Measurements from ENCODE around the gene LSM11.
"Not testable (repeated sequence)": the region's sequence is repeated elsewhere in the genome, so short reads cannot be mapped to it uniquely, and the experiment has no call there.

LSM11 gene

DNA sequence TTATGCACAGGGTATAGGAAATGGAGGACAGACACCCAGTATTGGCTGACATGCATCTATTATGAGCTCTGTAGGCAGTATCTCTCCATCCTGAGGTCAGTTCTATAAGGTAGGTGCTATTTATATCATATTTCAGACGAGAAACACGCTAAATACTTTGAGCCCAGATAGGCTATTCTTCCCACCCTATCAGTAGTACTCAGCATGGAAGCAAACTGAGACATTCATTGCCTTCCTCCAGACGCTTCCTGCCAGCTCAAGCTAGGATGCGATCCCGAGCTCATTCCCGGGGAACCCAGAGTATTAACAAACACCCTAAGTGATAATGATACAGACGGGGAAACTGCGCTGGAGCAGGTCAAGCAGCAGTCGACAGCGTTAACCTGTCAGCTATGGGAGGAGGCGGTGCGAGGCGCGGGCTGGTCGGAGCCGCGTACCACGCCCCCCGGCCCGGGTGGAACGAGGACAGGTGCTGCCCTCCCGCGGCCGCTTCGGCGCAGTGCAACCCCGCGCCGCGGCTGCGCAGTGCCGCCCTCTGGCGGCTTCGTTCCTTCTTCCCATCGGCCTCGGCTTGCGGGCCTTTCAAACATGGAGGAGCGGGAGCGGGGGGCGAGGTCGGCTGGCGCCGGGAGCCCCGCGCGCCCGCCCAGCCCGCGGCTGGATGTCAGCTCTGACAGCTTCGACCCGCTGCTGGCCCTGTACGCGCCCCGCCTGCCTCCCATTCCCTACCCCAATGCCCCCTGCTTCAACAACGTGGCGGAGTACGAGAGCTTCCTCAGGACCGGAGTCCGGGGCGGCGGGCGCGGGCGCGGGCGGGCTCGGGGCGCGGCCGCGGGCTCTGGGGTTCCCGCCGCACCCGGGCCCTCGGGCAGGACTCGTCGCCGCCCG lies at the start of gene LSM11:
Gene LSM11, plus strand, starts transcription at position 550 of the 888 bp plus-strand sequence. Its CDS starts 39 bp downstream, at position 589.
- TF ChIP-seq, protein P1, sequence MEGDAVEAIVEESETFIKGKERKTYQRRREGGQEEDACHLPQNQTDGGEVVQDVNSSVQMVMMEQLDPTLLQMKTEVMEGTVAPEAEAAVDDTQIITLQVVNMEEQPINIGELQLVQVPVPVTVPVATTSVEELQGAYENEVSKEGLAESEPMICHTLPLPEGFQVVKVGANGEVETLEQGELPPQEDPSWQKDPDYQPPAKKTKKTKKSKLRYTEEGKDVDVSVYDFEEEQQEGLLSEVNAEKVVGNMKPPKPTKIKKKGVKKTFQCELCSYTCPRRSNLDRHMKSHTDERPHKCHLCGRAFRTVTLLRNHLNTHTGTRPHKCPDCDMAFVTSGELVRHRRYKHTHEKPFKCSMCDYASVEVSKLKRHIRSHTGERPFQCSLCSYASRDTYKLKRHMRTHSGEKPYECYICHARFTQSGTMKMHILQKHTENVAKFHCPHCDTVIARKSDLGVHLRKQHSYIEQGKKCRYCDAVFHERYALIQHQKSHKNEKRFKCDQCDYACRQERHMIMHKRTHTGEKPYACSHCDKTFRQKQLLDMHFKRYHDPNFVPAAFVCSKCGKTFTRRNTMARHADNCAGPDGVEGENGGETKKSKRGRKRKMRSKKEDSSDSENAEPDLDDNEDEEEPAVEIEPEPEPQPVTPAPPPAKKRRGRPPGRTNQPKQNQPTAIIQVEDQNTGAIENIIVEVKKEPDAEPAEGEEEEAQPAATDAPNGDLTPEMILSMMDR (IDR thresholded peaks at IDR 0.05; ENCODE audit: insufficient read depth, missing control alignments): peak; percentile 94
- FAIRE-seq (no peak), DNase-seq (ENCODE audit: insufficient read length, low spot score) (peak; percentile 86)

DNA sequence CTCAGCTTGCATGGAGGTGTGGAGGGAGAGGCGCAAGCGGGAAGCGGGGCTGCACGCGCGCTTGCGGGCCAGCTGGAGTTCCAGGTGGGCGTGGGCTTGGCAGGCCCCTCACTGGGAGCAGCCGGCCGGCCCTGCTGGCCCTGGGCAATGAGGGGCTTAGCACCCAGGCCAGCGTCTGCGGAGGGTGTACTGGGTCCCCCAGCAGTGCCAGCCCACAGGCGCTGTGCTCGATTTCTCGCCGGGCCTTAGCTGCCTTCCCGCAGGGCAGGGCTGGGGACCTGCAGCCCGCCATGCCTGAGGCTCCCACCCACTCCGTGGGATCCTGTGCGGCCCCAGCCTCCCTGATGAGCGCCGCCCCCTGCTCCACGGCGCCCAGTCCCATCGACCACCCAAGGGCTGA lies 49.7 kb upstream of the LSM11 start:
- DNase-seq (ENCODE audit: insufficient read length, low spot score); FAIRE-seq: not testable (repeated sequence)

GRCh38 chr5:157696154-157696553 lies 47.4 kb upstream of the LSM11 start:
- DNase-seq (ENCODE audit: insufficient read length, low spot score); FAIRE-seq: not testable (repeated sequence)

- FAIRE-seq; DNase-seq (ENCODE audit: insufficient read length, low spot score): not testable (repeated sequence)
Measured at GRCh38 chr5:157698674-157699073, 44.8 kb upstream of the LSM11 start.

- TF ChIP-seq, protein P1 (IDR thresholded peaks at IDR 0.05; ENCODE audit: insufficient read depth, missing control alignments): no peak
- FAIRE-seq (no peak), DNase-seq (ENCODE audit: insufficient read length, low spot score) (no peak)
Measured at GRCh38 chr5:157703736-157704135, 39.8 kb upstream of the LSM11 start.

DNA sequence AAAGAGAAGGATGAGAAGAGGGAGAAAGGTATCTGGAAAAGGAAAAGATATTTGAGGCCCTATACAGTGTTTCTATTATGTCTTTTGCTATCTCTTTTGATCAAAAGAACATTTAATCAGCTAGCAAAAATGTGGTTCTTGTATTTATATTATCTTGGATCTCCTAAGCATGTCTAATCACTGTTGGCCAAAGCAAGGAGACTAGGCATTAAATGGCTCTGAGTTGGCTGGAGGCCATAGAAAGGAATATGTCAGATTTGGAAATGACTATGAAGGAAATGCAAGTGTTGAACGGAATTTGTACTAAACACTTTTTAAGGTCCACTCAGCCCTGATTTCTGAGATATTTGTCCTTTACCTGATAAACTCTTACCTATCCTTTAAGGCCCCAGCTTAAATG lies 34.6 kb upstream of the LSM11 start:
- no peak for FAIRE-seq

DNA sequence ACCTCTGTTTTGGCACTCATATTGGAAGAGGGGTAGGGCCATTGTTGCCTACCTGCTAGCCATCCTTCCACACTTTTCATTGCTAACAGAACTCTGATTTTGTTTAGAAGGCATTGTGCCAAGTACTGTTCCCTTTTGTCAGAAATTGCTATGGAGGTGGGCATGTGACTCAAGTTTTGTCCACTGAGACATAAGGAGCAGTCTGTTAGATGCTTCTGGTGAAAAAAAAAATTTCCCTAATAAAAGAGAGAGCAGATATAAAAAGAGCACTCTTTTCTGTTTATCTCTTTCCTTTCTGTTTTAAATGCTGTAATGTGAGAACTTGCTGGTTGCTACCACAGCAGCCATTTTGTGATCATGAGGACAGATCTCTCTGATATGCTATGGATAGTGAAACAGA lies 34.2 kb upstream of the LSM11 start:
- DNase-seq (ENCODE audit: insufficient read length, low spot score): no peak
- no peak for FAIRE-seq
- TF ChIP-seq, protein P1 (IDR thresholded peaks at IDR 0.05; ENCODE audit: insufficient read depth, missing control alignments): no peak

More for the DNA sequence above, 34.6 kb upstream of the LSM11 start:
- TF ChIP-seq, protein P1 (IDR thresholded peaks at IDR 0.05; ENCODE audit: insufficient read depth, missing control alignments): no peak
- DNase-seq (ENCODE audit: insufficient read length, low spot score): no peak

GRCh38 chr5:157710431-157710830 lies 33.1 kb upstream of the LSM11 start:
- TF ChIP-seq, protein P1 (IDR thresholded peaks at IDR 0.05; ENCODE audit: insufficient read depth, missing control alignments): no peak
- no peak for DNase-seq (ENCODE audit: insufficient read length, low spot score)
- no peak for FAIRE-seq

Measured in D721Med (cell line).